ENCODE results near the gene STXBP6.

Gene STXBP6

GRCh38 chr14:24911324-24912109 is 138.4 kb downstream of the STXBP6 start:
- DNase-seq = no peak

- no peak for DNase-seq
Observed at GRCh38 chr14:24910408-24910986, 139.4 kb downstream of the STXBP6 start.

GRCh38 chr14:24909523-24910302 is 140.2 kb downstream of the STXBP6 start:
- no peak for DNase-seq

GRCh38 chr14:24908592-24909236 is 141.2 kb downstream of the STXBP6 start:
- no peak for DNase-seq

- DNase-seq = no peak
Observed at GRCh38 chr14:24904533-24904932, 145.4 kb downstream of the STXBP6 start.

GRCh38 chr14:24903337-24903736 is 146.6 kb downstream of the STXBP6 start:
- DNase-seq = no peak

- DNase-seq = peak; percentile 59
Observed at GRCh38 chr14:24900269-24901100, 149.5 kb downstream of the STXBP6 start.

- DNase-seq = no peak
Observed at GRCh38 chr14:24897793-24898192, 152.2 kb downstream of the STXBP6 start.

- no peak for DNase-seq
Observed at GRCh38 chr14:24895622-24896021, 154.3 kb downstream of the STXBP6 start.

- no peak for DNase-seq
Observed at GRCh38 chr14:24895243-24895583, 154.7 kb downstream of the STXBP6 start.

- DNase-seq = no peak
Observed at GRCh38 chr14:24894583-24895242, 155.2 kb downstream of the STXBP6 start.

- peak; percentile 29 for DNase-seq
Observed at GRCh38 chr14:24892497-24893051, 157.4 kb downstream of the STXBP6 start.

- no peak for DNase-seq
Observed at GRCh38 chr14:24891987-24892496, 157.9 kb downstream of the STXBP6 start.

- no peak for DNase-seq
Observed at GRCh38 chr14:24890716-24891115, 159.2 kb downstream of the STXBP6 start.

- no peak for DNase-seq
Observed at GRCh38 chr14:24889843-24890242, 160.1 kb downstream of the STXBP6 start.

GRCh38 chr14:24888532-24888931 is 161.4 kb downstream of the STXBP6 start:
- DNase-seq = no peak

GRCh38 chr14:24887623-24888304 is 162.2 kb downstream of the STXBP6 start:
- DNase-seq = no peak

- DNase-seq = no peak
Observed at GRCh38 chr14:24885410-24885913, 164.5 kb downstream of the STXBP6 start.

- DNase-seq = no peak
Observed at GRCh38 chr14:24883576-24883975, 166.4 kb downstream of the STXBP6 start.

GRCh38 chr14:24881116-24881893 is 168.6 kb downstream of the STXBP6 start:
- peak; percentile 64 for DNase-seq
